GM18511 (cell line): ENCODE data around the gene CCDC110.

Experiments
- ATAC-seq: cut with Tn5 transposase; IDR thresholded peaks from one replicate; pipeline ENCODE4 v1.9.1; 2021; ENCODE audit warnings: mild to moderate bottlenecking, moderate library complexity; ENCODE audit not compliant: unreplicated experiment

The CCDC110 gene

DNA sequence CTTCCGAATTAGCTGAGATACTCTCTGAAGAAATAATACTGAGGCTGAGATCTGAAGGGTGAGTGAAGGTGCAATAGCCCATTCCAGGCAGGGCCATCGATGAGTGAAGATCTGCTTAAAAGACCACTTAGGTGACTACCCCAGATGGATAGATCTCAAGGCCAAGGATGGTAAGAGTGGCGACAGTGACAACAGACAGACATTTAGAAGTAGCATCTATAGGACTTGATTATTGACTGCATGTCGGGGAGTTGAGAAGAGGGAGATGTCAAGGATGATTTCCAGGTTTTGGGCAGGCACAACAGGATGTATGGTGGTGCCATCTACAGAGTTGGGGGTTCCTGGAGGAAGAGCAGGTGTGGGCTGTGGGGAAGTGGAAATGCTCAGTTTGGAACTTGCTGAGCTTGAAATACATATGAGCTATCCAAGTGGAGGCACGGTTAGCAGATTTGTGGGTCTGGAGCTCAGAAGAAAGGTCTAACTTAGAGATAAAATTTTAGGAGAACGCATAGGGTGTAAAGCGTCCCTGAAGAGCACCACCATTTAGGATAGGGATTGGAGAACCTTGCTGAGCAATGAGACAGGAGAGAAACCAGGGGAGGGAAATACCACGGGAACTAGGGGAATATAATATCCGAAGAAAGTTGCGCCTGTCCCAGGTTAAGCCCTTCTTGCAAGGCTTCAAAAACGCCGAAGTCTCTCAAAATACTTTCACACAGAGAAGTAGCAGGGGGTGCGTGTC is 46.5 kb downstream of the CCDC110 start:
- ATAC-seq, result peak; percentile 10

DNA sequence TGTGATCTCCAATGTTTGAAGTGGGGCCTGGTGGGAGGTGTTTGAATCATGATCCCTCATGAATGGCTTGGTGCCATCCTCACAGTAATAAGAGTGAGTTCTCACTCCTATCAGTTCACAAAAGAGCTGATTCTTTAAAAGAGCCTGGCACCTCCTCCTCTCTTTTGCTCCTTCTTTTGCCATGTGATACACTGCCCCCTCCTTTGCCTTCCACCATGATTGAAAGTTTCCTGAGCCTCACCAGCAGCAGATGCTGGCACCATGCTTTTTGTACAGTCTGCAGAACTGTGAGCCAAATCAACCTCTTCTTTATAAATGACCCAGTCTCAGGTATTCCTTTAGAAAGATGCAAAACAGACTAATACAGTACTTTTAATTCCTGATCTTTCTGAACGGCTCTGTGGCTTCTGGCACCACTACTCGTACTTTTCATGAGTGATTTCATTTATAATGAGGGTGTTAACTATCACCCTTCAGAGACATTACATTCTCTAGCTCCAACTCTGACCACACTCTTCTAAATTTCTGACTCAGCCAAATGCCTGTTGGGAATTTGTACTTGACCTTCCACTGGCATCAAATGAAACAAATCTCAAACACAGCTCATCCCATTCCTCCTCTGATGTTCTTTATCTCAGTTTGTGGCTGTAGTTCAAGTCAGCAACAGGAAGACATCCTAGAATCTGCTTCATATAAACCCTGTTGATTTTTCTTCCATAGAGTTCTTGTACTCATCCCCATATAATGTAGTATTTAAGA is 50.0 kb downstream of the CCDC110 start:
- ATAC-seq, result no peak

DNA sequence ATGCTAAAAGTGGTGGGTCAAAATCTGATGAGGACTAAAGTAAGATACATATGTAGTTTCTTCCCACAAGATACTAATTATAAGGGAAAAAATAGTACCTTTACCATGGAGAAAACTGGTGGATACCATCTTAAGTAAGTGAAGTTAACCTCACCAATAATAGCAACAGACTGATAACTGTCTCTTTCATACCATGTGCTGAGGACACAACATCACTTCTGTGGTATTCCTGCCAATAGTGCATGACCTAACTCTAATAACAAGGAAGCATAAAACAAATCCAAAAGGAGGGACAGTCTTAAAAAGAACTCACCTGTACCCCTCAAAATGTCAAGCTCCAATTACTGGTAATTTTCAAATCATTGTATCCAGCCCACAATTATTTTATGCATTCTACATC is 54.6 kb downstream of the CCDC110 start:
- no peak for ATAC-seq

DNA sequence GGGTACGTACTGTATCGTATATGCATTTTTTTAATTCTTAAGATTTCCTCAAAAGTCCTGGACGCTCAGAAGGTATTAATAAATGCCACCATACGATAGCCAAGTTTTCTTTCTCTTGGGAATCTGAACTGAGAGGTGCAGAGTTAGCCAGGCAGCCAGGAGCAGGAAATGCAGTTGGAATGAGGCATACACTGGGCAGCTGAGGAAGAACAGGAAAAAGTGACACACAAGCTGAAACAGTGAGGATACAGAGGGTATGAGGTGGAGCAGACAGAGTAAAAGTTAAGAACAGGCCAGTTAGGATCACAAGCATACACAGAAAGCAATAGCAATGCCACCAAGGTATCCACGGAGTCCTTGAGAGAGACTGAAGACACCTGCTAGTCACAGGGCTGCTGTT is 59.1 kb downstream of the CCDC110 start:
- no peak for ATAC-seq

DNA sequence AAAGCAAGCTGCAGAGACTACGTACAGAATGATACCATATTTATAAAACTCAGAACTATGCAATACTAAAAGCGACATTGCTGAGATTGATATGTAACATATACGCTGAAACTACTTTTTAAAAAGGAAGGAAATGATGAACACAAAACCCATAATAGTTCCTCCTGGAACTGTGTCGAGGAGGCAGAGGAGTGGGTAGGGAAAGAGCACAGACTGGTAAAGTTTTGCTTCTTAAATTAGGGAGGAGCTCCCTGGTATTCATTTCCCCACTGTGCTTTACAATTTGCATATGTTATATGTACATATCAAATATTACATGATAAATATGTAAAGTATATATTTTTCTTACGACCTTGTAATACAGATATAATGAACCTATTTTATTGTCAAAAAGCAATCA is 59.7 kb downstream of the CCDC110 start:
- ATAC-seq, result no peak

DNA sequence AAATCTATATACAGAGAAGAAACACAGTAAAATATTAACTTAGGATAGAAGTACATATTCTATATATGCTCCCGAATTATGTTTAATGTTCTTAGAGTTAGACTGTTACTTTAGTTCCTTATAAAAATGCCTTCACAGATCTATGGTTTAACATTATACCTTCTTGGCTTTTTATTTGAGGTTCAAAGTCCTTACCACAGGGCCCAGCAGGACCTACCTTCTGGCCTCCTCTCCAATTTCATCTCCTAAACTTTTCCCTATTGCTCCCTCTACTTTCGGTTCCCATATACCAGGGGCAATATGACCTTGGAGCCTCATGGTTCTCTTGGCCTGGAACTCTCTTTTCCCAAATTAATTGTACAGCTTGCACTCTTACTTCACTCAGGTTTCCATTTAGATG is 63.1 kb downstream of the CCDC110 start:
- ATAC-seq, result no peak

DNA sequence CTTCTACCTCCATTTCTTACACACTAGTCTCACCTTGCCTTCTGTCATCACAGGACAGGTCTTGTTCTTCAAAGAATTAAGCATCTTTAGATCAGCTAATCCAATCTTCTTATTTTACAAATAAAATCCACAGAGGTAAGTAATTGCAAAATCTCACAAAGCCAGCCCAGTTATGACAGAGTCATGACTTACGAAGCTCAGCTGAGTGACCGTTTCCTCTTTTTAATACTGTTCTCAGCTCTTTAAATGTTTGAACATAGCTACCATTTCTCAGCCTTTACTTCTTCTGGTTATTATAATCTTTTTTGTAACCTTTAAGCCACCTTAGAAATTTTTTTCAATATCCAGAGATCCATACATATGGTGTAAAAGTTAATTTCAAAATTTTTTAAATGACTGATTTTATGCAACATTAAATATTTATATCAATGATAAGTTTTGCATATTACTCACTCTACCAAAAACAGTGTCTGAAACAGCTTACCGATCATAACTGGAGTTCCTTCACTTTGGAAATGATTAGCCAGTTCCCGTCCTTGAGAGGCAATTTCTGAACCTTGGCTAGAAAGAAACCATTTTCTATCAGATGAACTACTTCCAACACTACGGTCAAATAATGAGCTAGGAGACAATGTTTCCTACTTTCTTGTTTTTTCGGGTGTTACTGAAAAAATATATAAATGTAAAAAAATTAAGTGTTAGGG is 66.1 kb downstream of the CCDC110 start:
- ATAC-seq, result peak; percentile 78

DNA sequence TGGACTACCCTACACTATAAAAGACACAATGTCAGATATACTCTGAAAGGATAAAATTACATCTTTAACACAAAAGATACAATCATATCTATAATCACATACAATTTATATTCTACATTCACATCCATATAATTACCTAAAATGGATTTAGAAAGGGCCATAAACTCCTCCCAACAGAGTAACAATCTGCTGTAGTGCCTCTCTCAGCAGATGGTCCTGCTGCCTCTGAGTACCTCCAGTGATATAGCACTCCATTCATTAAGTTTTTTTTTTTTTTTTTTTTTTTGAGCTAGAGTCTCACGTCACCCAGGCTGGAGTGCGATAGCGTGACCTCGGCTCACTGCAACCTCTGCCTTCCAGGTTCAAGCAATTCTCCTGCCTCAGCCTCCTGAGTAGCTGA is 67.5 kb downstream of the CCDC110 start:
- ATAC-seq, result no peak

DNA sequence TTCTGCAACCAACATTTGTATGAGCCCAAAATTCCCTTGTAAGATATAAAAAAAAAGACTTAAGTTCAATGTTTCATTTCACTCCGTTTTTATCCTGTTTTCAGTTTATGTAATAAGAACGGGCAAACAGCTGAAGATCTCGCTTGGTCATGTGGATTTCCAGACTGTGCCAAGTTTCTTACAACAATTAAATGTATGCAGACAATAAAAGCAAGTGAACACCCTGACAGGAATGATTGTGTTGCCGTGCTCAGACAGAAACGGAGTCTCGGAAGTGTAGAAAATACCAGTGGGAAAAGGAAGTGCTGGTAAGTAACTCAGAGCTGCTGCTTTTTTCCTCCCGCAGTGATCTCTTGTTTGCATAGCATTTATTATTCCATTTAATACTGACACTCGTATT is 72.1 kb downstream of the CCDC110 start:
- ATAC-seq, result no peak

DNA sequence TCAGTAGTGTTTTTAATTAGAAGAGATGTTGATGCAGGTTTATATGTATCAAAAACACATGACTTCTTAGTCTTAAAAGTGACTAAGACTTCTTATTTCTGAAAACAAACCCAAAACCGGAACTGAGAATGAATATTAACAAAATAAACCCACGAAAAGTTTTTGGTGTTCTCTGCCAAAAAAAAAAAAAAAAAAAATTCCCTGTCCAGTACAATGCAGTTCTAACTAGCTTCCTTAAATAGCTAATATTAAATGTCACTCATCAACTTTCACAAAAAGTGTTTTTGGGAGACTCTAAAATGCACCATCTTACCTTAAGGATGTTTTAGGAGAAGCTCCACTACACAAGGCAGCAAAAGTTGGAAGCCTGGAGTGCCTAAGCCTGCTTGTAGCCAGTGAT is 72.9 kb downstream of the CCDC110 start:
- no peak for ATAC-seq

DNA sequence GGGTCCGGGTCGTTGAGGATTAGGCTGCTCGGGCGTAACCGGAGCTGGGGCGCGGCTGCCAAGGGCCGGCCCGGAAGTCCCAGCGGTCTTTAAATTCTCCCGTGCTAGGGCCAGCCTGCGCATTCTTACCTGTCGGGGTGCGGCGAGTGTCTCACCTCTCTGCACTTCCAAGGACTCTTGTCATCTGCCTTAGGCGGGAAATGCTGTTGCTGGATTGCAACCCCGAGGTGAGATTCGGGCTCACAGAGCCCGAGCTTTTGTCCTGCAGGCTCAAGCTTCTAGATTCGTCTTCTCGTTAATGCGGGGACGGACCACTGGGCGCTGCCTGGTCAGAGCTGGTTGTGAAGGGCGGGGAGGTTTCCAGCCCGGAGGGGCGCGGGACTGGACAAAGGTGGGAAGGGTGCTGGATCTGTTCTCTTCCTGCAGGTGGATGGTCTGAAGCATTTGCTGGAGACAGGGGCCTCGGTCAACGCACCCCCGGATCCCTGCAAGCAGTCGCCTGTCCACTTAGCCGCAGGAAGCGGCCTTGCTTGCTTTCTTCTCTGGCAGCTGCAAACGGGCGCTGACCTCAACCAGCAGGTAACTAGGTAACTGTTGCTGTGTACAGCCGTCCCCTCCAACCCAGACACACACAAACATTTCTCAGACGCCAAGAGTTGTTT is 74.7 kb downstream of the CCDC110 start, which contains the start of gene ANKRD37:
Gene ANKRD37 (plus strand): TSS at position 118 of the 662 bp plus-strand sequence. CDS start 83 bp downstream, at position 201.
- ATAC-seq, result no peak

DNA sequence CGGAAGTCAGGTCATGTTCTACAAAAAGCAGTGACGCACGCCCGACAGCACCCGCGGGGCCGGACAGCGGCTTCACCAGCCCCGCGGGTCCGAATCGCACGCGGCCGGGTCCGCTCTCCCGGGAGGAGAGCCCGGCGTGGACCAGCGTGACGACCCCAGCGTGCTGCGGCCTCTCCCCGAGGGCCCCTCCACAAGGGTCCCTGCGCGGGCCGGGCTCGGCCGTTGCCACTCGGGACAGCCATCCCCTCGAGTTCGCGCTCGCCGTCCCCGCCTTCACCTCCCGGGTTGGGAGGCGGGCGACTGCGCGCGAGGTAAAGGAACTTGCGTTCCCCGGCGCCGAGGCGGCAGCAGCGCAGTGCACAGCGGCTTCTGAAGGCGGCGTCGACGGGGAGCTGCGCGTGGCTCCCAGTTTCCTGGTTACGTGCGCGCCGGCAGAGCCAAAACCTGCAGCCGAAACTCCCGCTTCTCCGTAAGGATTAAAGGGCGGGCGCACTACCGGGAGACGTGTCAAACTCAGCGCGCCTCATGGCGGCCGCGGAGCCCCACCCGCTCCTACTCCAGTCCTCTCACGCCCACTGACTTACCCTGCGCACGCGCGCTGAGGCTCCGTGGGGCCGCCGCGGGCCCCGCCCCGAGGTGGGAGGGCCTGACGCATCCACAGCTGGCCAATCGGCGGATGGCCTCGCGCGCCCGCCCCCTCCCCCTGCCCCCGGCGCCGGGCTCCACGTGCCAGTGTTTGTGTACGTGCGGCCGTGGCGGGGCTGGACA is 75.4 kb downstream of the CCDC110 start:
- ATAC-seq, result peak; percentile 77

DNA sequence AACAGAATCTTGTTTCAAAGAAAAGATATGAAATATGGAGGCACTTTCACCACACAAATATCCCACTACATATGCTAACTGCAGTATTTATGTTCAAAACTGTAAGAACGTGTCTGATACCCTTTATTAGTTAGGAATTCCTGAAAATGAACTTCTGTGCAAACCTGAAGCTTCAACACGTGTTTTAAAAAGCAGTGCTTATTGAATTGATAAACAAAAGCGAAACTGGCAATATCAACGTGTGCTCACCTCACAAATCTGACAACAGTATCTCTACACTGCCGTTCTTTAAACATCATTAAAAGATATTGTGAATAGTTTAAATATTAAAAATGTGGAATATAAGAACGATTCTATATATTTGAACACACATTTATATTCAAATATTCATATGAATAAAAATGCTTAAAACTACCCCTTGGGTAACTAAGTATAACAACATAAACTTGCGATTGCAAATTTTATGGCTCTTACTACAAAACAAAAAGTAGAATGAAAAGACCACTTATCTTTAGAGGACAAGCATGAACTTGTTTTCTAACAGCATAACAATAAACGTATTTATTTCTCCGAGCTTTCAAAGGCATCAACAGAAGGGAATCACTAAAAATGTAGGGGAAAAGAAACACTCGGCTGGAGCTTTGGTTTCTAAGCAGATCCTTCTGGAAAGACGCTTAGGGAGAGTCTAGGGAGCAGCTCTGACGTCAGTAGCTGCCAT is 76.1 kb downstream of the CCDC110 start, which contains the start of gene LRP2BP:
Gene LRP2BP (minus strand): TSS at position 687 of the 718 bp plus-strand sequence. CDS start 17,738 bp downstream, outside the sequence.
- no peak for ATAC-seq
